NCI-H226 (cell line): ENCODE results near the gene ERBB4.

Experiments used
- DNase-seq: peaks from one replicate; pipeline ENCODE4 v3.0.0-alpha.2; 2015

The ERBB4 gene

DNA sequence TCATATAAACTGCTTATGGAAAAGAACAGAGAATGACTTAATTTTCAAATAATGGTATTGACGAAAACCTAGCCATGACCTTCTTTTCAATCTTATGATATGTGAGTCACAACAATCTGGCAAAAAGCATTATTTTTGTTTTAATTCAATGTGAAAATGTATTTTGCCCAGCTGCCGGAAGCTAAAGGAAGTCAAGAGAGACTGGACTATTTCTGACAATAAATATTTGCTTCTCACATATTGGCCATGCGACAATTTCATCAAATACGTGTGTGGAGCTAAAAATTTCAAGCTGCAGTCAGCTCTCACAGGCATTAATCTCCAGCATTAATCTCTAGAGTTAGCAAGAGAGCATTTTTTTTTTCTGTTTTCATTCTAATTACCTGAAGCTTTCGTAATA, 1101.2 kb downstream of the ERBB4 start:
- DNase-seq = no peak

DNA sequence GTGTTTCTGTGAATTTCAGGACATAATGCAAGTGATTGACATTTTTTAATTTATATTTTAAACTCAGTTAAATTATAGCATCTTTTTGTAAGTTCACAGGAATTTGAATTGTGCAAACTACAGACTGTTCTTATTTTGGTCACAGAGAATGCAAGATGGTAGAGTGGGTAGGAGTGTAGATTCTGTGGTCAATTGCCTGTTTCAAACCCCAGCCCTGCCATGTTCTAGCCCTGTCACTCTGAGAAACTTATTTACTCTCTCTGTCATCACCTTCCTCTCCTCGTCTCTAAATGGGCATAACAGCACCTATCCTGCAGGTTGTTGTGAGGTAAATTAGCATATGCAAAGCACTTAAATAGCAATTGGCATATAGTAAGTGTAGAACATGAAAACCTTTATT, 1102.4 kb downstream of the ERBB4 start:
- no peak for DNase-seq

DNA sequence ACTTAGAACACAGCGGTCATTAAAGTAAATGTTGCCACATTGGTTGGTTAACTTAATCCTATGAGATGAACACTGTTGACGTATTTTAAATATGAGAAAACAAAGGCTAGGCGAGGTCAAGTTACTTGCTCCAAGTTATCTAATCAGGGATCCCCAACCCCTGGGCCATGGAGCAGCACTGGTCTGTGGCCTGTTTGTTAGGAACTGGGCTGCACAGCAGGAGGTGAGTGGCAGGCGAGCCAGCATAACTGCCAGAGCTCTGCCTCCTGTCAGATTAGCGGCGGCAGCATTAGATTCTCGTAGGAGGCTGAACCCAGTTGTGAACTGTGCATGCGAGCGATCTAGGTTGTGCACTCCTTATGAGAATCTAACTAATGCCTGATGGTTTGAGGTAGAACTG, 1103.3 kb downstream of the ERBB4 start:
- no peak for DNase-seq

DNA sequence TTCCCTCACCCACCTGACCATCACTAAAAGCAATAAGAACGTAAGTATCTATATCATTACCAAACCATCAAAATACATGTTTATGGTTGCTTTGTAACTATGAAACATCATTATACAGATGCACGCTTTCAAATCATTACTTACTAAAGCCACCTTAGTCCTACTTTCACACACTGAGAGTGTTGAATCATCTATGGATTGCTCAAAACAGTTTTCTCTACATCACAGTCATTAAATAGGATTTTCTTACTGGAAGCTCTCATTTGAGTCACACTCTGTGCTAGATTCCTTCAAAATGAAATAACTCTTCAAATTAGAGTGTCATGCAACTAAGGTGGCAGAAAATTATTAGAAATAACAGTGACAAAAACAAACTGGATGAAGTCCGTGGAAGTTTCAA, 1103.8 kb downstream of the ERBB4 start:
- DNase-seq = no peak

DNA sequence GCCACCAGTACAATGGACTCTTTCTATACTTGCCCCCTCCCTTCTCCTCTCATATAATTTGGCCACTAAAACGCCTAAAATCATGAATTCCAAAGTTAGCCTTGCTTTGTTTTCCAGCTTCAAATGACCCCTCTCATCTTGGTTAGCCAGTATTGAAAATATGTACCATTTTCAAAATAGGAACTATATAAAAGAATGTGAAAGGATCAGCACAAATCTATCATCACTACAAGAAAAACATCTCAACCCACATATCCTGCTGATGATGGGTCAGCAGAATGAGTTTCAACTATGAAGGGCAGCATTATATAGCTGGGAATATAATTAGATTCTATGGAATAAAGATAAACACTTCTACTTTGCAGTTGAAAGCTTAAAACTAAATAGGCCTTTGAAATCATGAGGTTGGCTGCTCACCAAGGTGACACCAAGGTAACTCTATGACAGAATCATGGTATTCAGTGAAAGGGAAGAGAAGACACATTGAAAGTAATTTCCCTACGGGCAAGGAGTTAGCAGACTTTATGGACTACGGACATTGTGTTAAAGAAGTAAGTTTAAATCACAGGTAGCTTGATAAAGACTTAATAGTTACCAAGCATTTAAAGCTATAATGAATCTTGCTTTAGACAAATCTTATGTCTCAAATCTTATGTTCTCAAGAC, 1109.2 kb downstream of the ERBB4 start:
- no peak for DNase-seq

DNA sequence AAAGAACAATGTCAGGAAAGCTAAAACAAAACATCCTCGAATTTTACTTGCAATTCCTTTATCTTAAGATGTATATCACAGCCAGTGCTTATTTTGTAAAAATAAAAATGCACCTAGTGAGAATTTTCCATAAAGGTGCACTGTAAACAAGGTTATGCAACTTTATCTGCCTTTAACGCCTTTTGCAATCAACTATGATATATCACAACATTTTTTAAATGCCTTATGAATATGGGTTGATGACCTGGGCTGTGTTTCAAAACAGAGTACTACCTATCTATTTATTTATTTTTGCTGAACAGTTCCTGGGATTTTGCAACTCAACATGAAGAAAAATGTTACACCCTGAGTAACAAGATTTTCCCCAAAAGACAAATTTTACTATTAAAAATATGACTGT, 1112.4 kb downstream of the ERBB4 start:
- no peak for DNase-seq

DNA sequence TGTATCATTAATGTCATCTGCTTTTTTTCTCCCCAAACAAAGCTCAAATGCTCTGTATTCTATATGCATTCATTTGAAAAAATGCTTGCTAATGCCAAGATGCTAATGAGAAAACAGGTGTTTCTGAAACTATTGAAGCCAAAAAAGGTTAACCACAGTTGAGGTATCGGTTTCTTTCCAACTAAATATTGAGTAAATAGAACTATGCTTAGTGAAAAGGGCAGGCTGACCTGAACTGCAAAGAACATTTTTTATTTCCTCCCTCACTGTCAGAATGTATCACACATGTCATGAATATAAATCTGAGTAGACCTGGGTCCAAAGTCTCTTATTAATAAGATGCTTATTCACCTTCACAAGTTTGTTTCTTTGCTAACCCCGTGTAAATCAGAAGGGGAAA, 1115.6 kb downstream of the ERBB4 start:
- no peak for DNase-seq

DNA sequence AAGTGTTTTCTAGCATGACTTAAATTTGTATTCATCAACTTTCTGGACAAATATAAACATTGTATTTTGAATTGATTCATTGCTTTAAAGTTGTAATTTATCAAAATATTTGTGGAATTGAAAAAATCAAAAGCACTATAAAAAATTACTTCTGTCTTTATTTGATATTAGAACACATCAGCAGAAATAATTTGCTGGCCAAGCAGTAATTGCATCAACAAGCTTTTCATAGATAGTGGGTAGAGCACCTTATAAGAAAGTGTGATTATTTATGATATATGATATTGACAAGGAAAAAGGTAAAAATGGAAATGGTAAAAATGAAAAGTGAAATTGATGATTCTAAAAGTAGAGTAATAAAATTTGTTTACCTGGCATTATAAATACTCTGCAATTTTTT, 1121.1 kb downstream of the ERBB4 start:
- DNase-seq = no peak

DNA sequence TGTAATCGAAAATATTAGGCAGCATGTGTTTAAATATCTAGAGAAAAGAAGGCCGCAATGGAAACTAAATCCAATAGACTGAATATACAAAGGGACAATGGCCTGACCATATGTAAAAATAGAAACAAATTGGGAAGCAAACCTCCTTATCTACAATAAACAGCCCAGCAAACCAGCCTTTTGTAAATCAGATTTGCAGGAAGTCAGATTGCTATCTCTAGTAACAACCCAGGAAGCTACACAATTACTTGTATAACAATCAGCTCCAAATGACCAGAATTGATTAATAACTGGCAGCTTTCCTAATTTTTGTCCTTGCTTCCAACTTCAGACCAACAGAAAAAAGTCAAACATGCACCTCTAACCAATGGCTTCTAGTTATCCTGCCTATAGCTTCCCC, 1122.2 kb downstream of the ERBB4 start:
- no peak for DNase-seq

DNA sequence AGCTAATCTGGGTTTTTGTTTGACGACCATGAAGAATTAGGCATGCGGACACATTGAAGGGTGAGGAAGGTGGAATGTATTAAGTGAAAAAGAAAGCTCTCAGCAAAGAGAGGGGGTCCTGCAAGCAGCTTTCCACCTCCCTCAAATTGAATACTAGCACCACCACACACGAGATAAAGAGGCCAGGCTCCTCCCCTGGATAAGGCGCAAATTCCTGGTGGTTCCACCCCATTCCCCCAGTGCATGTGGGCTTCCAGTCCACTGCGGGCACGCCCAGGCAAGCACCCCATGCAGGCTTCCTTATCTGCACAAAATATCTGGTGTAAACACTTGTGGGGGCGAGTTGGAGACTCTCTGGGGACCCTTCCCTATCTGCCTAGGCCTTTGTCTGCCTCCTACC, 1124.9 kb downstream of the ERBB4 start:
- no peak for DNase-seq

DNA sequence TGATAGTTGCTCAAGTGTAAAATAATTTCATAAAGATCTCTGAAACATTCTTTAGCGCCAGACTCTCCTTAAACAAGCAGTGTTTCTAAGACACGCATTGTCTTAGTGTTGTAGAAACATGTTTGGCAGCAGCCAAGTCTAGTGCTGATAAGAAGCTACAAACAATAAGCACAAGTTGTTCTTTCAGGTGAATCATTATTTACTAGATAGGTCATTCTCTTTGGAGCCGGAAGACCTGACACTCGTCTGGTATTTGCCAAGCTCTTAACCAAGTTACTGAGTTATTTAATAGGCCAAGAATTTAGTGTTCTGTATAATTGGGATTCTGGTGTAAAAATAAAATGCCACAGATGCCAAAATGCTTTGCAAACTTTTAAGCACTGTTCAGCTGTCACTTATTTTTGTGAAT, 1130.1 kb downstream of the ERBB4 start:
- peak; percentile 78 for DNase-seq

DNA sequence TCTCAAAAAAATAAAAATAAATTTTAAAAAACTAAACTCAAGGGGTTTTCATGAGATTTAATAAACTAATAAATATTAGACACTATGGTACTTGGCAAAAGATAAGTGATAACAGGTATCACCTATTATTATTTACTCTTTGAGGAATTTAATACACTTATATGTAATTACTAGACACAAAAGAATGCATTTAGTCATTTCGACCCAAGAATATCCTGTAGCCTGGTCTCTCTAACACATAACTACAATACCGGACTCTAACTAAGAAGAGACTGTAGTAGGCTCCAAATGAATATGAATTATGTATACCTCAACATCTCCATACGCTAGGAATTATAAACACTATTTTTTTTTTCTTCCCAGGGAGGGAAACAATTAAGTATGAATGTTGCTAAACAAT, 1131.5 kb downstream of the ERBB4 start:
- no peak for DNase-seq

DNA sequence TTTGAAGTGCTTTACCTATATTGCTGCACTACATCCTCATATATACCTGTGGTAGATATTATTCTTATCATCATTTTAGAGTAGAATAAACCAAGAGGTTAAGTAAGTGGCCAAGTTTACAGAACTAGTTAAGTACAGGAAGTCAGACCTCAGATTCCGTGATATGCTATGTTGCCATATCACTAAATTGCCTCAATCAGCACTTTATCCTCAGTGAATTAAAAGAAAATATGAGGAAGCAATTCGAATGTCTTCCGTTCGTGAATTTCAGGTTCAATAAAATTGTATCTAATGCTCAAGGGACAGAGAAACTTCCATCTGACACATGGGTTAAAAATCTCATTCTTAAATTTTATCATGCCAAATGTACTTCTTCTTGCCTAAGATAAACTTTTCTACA, 1133.6 kb downstream of the ERBB4 start:
- no peak for DNase-seq

DNA sequence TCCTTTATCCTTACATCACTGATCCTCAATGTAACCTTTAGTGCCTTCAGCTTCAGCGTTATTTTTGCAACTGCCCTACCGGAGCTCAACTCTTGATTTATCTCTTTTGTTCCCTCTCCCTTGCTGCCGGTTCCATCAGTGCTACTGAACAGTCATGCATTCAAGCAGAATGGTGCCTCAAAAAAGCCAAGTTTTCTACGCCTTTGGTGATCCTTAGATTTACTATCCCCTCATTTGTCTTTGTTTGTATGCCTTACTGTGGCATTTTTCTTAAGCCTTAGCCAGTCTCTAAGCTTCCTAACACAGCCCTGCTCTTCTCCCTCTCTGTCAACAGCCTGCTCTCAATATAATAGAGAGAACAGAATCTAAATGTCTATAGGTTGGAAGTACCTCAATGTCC, 1134.5 kb downstream of the ERBB4 start:
- DNase-seq = no peak

DNA sequence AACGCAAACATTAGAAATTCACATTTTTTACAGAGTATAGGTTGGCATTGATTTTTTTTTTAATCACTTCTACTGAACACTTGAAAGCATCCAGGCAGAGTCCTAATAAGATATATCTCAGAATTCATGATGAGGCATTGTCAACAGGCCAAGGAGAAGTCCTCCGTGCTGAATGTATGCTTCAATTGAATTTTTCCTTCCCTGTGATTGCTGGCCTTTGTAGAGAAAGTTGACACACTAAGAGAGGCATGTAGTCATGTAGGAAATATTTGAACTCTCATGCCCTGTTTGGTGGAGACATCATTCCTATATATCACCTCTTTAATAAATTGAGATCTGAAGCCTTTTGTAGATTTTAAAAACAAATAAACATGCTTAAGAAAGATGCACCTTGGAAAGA, 1137.3 kb downstream of the ERBB4 start:
- DNase-seq = peak; percentile 2

DNA sequence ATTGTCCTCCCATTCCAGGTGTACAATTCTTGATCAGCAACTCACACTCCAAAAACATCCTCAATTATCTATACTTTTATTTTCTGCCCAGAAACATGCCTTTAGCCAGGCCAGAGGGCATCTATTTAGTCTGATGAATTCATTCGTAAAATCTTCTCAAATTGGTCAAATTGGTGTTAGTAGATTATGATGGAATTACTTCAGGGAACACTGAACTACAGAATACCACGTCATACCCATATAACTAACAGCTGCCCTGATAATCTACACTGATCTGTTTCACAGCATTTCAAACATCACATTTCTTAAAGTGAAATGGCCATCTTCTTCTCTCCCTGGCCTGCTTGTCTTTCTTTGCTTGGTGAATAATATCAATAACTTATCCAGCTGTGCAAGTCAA, 1140.8 kb downstream of the ERBB4 start:
- no peak for DNase-seq

DNA sequence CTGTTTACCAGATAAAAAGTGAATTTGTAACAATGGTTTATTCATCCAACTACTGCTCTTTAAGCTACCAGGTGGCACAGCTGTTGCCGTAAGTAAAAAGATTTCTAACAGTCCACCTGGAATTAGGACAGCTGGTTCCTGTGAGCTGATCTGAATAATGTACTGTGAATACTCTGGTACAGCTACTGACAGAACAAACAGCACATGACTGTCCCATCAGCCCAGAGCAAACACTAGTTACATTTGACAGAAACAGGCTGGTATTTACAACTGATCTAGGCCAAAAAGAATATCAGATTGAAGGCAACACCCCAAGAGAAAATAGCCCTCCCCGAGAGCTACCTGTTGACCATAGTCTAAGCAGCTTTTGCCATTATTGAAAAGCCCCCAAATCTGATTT, 1141.8 kb downstream of the ERBB4 start:
- no peak for DNase-seq

DNA sequence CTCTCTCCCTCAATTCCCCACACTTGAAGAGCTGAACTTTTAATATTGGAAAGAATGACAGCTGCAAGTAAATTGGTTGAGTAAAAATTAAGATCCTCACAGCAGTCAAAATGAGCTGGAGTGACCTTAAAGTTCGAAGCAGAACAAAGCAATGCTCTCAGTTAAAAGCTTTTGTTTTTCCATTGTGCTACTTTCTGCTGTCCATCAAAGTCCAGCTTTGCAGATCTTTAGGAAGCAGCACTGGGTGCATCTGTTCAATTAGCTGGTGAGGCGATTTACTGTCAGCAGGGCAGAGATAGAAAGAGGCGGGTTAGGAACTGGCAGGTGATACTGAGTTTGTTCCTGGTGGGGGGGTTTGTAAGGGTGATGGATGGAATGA, 1147.4 kb downstream of the ERBB4 start:
- no peak for DNase-seq

DNA sequence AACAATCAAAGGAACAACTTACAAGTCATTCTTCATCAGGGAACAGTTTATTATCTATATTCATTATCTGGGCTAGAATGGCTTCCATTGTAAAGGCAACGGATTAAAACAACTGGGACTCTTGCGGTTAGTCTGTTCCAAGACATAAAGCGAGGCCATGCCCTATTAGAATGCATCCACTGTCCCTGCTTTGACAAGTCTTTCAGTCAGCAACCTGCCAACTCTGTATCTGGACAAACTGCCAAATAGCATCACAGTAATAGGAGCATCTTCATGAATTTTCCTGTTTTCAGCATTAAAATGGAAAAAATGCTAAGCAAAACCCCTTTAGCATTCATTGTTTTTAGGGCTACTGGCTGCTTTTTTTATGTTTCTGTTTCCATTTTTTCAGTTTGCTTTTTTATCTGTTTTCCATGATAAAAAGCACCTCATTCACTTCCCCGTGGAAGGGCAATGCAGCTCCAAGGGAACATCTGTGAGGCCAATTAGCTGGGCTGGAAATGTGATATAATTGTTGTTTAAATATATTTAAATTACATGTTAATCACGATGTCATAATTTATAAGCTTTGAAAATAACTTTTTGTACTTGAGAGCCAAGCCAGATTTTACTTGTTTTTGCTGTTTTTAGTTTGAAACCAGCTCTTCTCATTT, 1147.9 kb downstream of the ERBB4 start:
- DNase-seq = no peak

DNA sequence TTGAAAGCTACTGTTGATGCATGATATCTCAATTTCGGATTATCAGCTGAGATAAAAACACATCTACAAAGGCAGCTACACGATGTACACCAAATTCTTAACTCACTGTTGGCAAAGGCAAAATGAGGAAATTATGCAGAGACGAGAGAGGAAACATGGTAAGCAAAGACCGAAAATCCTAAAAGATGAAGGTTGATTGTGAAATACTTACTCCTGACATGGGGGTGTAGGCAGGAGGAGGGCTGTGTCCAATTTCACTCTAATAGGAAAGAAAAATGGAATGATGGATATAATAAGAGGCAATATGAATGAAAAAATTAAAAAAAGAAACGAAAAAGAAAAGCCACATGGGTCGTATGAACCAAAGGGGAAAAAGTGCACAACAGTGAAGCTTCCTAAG, 1150.9 kb downstream of the ERBB4 start:
- no peak for DNase-seq

DNA sequence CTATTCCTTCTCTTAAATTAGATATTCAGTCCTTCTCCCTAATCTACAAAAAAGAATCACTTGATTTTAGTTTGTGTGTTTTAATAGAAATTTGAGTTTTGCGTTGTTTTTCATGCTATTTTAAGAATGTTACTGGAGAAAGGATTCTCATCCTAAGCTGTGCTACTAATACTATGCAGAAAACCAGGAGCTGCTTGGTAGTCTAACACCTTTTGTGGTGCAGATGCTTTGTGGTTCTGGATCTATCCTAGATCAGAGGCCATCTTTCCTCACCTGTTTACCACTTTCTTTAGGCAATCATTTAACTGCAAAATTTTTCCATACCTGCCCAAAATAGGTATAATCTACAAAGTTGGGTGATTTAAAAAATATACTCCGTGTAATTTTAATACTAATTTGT, 1158.6 kb downstream of the ERBB4 start:
- no peak for DNase-seq

DNA sequence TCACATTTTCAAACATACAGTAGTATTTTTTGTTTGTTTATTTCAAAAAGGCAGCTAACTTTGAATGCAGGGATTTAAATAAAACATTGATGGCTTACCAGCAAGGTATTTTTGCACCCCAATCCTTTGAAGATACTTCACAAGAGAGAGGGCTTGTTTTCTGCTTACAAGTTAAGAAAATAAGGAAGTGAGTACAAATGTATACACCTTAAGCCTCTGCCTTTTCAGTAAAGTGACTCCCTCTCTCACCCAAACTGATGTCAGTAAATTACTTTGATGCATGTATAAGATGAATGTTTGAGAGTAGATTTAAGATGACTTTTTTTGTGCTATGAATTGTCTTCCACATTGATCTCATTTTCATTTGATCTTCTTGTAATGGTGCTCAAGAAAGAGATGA, 1162.2 kb downstream of the ERBB4 start:
- no peak for DNase-seq

DNA sequence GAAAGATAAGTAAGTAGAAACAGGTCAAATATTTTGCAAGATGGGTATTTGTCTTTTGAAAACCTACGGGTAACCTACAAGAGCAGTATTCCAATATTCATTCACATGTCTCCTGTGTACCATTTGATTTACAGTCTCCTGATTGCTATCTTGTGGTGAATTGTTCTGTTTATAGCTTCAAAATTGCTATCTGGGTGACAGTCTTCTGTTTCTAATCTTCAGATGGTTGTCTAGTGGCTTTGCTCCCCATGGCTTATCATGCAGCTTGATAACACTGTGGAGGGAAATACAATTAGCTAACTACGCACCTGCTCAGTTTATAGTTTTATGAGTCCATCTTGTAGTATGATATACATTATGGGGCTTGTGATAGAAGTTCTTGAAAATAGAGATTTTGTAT, 1165.4 kb downstream of the ERBB4 start:
- no peak for DNase-seq

DNA sequence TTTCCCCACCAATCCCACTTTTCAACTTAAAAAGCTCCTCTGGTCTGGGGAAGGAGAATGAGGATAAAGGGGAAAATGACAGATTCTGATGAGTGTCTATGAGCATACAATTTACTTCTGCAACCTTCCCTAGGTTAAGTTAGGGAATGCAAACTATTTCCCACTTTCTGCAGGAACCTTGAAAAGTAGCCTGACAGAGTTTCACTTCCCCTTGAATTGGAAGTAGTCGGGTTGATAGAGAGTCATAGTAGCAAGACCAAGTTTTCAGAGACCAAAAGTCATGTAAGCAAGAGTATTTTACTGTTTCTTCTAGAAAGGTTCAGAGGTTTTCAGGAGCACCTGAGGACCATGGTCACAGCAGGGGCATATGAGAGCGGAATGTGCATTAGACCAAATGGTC, 1167.1 kb downstream of the ERBB4 start:
- DNase-seq = no peak

DNA sequence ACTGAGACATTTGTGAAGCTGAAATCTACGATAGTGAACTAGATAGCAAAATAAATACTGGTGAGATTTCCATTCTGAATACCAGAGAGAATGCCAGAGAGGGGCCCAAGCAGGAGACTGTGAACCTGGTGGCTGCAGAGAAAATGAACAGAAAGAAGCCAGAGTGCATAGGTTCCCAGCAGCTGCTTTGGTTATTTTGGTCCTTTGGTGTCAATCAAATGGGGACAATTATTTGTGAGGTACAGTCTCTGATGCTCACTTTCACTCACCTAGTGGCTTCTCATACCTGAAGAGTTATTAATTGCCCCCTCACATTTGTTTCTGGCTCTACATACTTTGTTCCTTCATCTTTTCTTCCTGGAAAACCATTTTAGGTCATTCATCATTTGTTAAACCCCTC, 1170.1 kb downstream of the ERBB4 start:
- no peak for DNase-seq
